ENCODE measurements around the gene IFT57. TPM values are rescaled to one million over a fixed set of nuclear protein-coding genes. Genes with fewer than 3 reads are reported as not detected.

Gene IFT57
- total and polyA plus RNA-seq, 2 experiments from 2014 or later, result 28.6 to 49.0 TPM

DNA sequence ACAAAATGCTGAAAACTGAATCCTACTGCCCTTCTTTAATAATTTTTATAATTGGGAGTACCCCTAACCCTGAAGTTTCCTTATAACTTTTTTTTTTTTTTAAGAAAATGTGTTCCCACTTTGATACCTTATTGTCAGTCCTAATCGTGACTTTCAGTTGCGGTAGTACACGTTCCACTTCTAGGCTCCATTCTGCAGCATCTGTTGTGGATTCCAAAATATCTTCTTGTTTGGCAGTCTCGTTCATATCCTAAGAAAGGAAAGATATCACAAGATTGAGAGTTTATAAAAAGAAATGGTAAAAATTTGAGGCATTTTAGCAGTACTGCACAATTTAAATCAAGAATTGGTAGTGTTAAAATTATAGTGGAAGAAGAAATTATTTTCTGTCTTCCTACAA, 30.8 kb downstream of the IFT57 start:
- H3K4me3 Mint-ChIP-seq, result no peak overlapping the region
- TF ChIP-seq CREB1 (CRISPR knock-in tag; IDR thresholded peaks at IDR 0.05; ENCODE audit: low read depth) (no peak), JUNB (IDR thresholded peaks at IDR 0.05; ENCODE audit: unreplicated experiment) (no peak), POLR2AphosphoS5 (IDR thresholded peaks at IDR 0.05; ENCODE audit: low read depth) (no peak), NANOG (IDR thresholded peaks at IDR 0.05; ENCODE audit: borderline replicate concordance) (no peak), EZH2phosphoT487 (IDR thresholded peaks at IDR 0.05; ENCODE audit: unreplicated experiment) (no peak), ZNF114 (CRISPR knock-in tag; IDR thresholded peaks at IDR 0.05) (no peak), ZNF331 (CRISPR knock-in tag; IDR thresholded peaks at IDR 0.05; ENCODE audit: low read depth) (no peak), STAT1 (IDR thresholded peaks at IDR 0.05; ENCODE audit: unreplicated experiment) (no peak)
- TF ChIP-seq, protein P1, sequence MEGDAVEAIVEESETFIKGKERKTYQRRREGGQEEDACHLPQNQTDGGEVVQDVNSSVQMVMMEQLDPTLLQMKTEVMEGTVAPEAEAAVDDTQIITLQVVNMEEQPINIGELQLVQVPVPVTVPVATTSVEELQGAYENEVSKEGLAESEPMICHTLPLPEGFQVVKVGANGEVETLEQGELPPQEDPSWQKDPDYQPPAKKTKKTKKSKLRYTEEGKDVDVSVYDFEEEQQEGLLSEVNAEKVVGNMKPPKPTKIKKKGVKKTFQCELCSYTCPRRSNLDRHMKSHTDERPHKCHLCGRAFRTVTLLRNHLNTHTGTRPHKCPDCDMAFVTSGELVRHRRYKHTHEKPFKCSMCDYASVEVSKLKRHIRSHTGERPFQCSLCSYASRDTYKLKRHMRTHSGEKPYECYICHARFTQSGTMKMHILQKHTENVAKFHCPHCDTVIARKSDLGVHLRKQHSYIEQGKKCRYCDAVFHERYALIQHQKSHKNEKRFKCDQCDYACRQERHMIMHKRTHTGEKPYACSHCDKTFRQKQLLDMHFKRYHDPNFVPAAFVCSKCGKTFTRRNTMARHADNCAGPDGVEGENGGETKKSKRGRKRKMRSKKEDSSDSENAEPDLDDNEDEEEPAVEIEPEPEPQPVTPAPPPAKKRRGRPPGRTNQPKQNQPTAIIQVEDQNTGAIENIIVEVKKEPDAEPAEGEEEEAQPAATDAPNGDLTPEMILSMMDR (conservative IDR thresholded peaks at IDR 0.05; ENCODE audit: low read depth in 2 of 2), result no peak
- TF ChIP-seq, protein P2, sequence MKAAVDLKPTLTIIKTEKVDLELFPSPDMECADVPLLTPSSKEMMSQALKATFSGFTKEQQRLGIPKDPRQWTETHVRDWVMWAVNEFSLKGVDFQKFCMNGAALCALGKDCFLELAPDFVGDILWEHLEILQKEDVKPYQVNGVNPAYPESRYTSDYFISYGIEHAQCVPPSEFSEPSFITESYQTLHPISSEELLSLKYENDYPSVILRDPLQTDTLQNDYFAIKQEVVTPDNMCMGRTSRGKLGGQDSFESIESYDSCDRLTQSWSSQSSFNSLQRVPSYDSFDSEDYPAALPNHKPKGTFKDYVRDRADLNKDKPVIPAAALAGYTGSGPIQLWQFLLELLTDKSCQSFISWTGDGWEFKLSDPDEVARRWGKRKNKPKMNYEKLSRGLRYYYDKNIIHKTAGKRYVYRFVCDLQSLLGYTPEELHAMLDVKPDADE (IDR thresholded peaks at IDR 0.05), result no peak
- no peak overlapping the region for H3K27ac Mint-ChIP-seq
- no peaks in the 10 kb centered on the region for H3K79me2 ChIP-seq (replicated peaks; ENCODE audit: insufficient read depth)
- no peaks in the 10 kb centered on the region for H3K9me2 ChIP-seq (ENCODE audit: insufficient read depth)
- H3F3A ChIP-seq (replicated peaks; ENCODE audit: low read depth), result no peaks in the 10 kb centered on the region
- DNase-seq (ENCODE audit: low spot score) (no peak), ATAC-seq (no peak)
- H3K4me2 ChIP-seq, result no peak overlapping the region
- H4K20me1 ChIP-seq (replicated peaks; ENCODE audit: insufficient read depth), result no peaks in the 10 kb centered on the region
- peaks cover 6% of the 10 kb centered on the region; the same call in 2 of the 3 replicates for H3K36me3 Mint-ChIP-seq (ENCODE audit: low read depth)
- no peaks in the 10 kb centered on the region for H3K27me3 Mint-ChIP-seq (ENCODE audit: insufficient read depth, low read depth, poor library complexity)
- H2AFZ ChIP-seq, result no peak overlapping the region
- H3K27ac ChIP-seq (ENCODE audit: low read depth), result no peak overlapping the region
- no peaks in the 10 kb centered on the region for H3K4me1 Mint-ChIP-seq
- H3K27me3 ChIP-seq (ENCODE audit: insufficient read depth), result no peaks in the 10 kb centered on the region
- H3K9me3 Mint-ChIP-seq, result no peaks in the 10 kb centered on the region; the same call in 2 of the 3 replicates
- H3K4me3 ChIP-seq, result no peak overlapping the region
- no peaks in the 10 kb centered on the region for H3K36me3 ChIP-seq (ENCODE audit: insufficient read depth)
- no peaks in the 10 kb centered on the region for H3K4me1 ChIP-seq (ENCODE audit: insufficient read depth)

DNA sequence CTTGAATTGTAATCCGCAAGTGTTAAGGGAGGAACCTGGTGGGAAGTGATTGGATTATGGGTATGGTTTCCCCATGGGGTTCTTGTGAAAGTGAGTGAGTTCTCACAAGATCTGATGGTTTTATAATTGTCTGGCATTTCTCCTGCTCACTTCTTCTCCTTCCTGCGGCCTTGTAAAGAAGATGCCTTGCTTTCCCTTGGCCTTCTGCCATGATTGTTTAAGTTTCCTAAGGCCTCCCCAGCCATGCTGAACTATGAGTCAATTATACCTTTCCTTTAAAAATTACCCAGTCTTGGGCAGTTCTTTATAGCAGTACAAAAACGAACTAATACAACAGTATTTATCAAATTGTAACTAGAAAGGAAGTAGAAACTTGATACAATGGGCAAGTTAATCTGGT, 31.9 kb downstream of the IFT57 start:
- H4K20me1 ChIP-seq (replicated peaks; ENCODE audit: insufficient read depth), result no peaks in the 10 kb centered on the region
- H3F3A ChIP-seq (replicated peaks; ENCODE audit: low read depth), result no peaks in the 10 kb centered on the region
- DNase-seq (ENCODE audit: low spot score), result no peak
- Mint-ChIP-seq H3K27ac (no peak overlapping the region), H3K27me3 (ENCODE audit: insufficient read depth, low read depth, poor library complexity) (no peaks in the 10 kb centered on the region), H3K4me1 (no peaks in the 10 kb centered on the region), H3K4me3 (no peak overlapping the region), H3K36me3 (ENCODE audit: low read depth) (peaks cover 6% of the 10 kb centered on the region; the same call in 2 of the 3 replicates), H3K9me3 (no peaks in the 10 kb centered on the region; the same call in 2 of the 3 replicates)
- no peaks in the 10 kb centered on the region for H3K79me2 ChIP-seq (replicated peaks; ENCODE audit: insufficient read depth)
- no peak overlapping the region for H3K4me3 ChIP-seq
- no peak overlapping the region for H2AFZ ChIP-seq
- no peak overlapping the region for H3K27ac ChIP-seq (ENCODE audit: low read depth)
- ATAC-seq, result no peak
- no peak overlapping the region for H3K4me2 ChIP-seq
- no peaks in the 10 kb centered on the region for H3K9me2 ChIP-seq (ENCODE audit: insufficient read depth)
- H3K4me1 ChIP-seq (ENCODE audit: insufficient read depth), result no peaks in the 10 kb centered on the region
- H3K36me3 ChIP-seq (ENCODE audit: insufficient read depth), result no peaks in the 10 kb centered on the region
- H3K27me3 ChIP-seq (ENCODE audit: insufficient read depth), result no peaks in the 10 kb centered on the region
- no peak for TF ChIP-seq EZH2phosphoT487 (IDR thresholded peaks at IDR 0.05; ENCODE audit: unreplicated experiment)
- TF ChIP-seq, protein P3, sequence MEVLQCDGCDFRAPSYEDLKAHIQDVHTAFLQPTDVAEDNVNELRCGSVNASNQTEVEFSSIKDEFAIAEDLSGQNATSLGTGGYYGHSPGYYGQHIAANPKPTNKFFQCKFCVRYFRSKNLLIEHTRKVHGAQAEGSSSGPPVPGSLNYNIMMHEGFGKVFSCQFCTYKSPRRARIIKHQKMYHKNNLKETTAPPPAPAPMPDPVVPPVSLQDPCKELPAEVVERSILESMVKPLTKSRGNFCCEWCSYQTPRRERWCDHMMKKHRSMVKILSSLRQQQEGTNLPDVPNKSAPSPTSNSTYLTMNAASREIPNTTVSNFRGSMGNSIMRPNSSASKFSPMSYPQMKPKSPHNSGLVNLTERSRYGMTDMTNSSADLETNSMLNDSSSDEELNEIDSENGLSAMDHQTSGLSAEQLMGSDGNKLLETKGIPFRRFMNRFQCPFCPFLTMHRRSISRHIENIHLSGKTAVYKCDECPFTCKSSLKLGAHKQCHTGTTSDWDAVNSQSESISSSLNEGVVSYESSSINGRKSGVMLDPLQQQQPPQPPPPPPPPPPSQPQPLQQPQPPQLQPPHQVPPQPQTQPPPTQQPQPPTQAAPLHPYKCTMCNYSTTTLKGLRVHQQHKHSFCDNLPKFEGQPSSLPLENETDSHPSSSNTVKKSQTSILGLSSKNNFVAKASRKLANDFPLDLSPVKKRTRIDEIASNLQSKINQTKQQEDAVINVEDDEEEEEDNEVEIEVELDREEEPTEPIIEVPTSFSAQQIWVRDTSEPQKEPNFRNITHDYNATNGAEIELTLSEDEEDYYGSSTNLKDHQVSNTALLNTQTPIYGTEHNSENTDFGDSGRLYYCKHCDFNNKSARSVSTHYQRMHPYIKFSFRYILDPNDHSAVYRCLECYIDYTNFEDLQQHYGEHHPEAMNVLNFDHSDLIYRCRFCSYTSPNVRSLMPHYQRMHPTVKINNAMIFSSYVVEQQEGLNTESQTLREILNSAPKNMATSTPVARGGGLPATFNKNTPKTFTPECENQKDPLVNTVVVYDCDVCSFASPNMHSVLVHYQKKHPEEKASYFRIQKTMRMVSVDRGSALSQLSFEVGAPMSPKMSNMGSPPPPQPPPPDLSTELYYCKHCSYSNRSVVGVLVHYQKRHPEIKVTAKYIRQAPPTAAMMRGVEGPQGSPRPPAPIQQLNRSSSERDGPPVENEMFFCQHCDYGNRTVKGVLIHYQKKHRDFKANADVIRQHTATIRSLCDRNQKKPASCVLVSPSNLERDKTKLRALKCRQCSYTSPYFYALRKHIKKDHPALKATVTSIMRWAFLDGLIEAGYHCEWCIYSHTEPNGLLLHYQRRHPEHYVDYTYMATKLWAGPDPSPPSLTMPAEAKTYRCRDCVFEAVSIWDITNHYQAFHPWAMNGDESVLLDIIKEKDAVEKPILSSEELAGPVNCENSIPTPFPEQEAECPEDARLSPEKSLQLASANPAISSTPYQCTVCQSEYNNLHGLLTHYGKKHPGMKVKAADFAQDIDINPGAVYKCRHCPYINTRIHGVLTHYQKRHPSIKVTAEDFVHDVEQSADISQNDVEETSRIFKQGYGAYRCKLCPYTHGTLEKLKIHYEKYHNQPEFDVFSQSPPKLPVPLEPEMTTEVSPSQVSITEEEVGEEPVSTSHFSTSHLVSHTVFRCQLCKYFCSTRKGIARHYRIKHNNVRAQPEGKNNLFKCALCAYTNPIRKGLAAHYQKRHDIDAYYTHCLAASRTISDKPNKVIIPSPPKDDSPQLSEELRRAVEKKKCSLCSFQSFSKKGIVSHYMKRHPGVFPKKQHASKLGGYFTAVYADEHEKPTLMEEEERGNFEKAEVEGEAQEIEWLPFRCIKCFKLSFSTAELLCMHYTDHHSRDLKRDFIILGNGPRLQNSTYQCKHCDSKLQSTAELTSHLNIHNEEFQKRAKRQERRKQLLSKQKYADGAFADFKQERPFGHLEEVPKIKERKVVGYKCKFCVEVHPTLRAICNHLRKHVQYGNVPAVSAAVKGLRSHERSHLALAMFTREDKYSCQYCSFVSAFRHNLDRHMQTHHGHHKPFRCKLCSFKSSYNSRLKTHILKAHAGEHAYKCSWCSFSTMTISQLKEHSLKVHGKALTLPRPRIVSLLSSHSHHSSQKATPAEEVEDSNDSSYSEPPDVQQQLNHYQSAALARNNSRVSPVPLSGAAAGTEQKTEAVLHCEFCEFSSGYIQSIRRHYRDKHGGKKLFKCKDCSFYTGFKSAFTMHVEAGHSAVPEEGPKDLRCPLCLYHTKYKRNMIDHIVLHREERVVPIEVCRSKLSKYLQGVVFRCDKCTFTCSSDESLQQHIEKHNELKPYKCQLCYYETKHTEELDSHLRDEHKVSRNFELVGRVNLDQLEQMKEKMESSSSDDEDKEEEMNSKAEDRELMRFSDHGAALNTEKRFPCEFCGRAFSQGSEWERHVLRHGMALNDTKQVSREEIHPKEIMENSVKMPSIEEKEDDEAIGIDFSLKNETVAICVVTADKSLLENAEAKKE (CRISPR knock-in tag; IDR thresholded peaks at IDR 0.05), result no peak

Measured in GM23338 (cell line).